SK-N-SH (cell line): ENCODE measurements around the gene SMIM22. TPM values are rescaled to one million over a fixed set of nuclear protein-coding genes. Genes with fewer than 3 reads are reported as not detected.

Experiments
- CTCF ChIA-PET: fragments of 300-600, 350-600 bp; formaldehyde crosslinking; extraction: SDS; loops from one replicate; lab custom pipeline; 2021; lab: Yijun Ruan, JAX
- POLR2A ChIA-PET: fragments of 350-600 bp; sonication (Branson Sonifier 250); formaldehyde crosslinking; extraction: SDS; loops from one replicate; lab custom pipeline; 2020; ENCODE audit warnings: antibody characterized with exemption, inconsistent platforms; lab: Yijun Ruan, JAX
- DNase-seq: peaks from one replicate; pipeline ENCODE4 v3.0.0; 2012
- H2AFZ ChIP-seq: fragments of 200-600 bp; sonication (generic); 2 replicates; pipeline ENCODE4 v1.8.1; 2016; ENCODE audit warnings: antibody characterized with exemption, mild to moderate bottlenecking, low read depth
- H3F3A ChIP-seq: fragments of 200-600 bp; sonication (generic); replicated peaks from 2 replicates; pipeline ENCODE3; 2016; ENCODE audit warnings: antibody characterized with exemption, mild to moderate bottlenecking; ENCODE audit not compliant: insufficient read depth
- H3K27ac ChIP-seq, 2 experiments: fragments of 200-500 bp in 1 of 2; fragments of 200-600 bp in 1 of 2; sonication (Bioruptor generic) in 1 of 2; sonication (generic), shearing (Covaris generic) in 1 of 2; 2 replicates each; pipeline versions ENCODE4 v1.5.1 to v1.6.1; 2014 to 2016; ENCODE audit warnings: low read depth in 2 of 2, inconsistent platforms in 1 of 2, low read length in 1 of 2, mild to moderate bottlenecking in 1 of 2, mixed read lengths in 1 of 2
- H3K27me3 ChIP-seq: fragments of 200-600 bp; sonication (generic), shearing (Covaris generic); 2 replicates; pipeline ENCODE4 v1.6.1; 2016; ENCODE audit warnings: mixed run types; ENCODE audit not compliant: insufficient read depth
- H3K36me3 ChIP-seq, 2 experiments: fragments of 200-500 bp in 1 of 2; fragments of 200-600 bp in 1 of 2; sonication (Bioruptor generic) in 1 of 2; sonication (generic) in 1 of 2; replicated peaks in 1 of 2; 2 replicates each; pipeline versions ENCODE3 to v1.5.1; 2014 to 2016; ENCODE audit warnings: low read length in 1 of 2, mild to moderate bottlenecking in 1 of 2; ENCODE audit not compliant: insufficient read depth in 2 of 2, control insufficient read depth in 1 of 2
- H3K4me1 ChIP-seq, 2 experiments: fragments of 200-500 bp in 1 of 2; fragments of 200-600 bp in 1 of 2; sonication (Bioruptor generic) in 1 of 2; sonication (generic), shearing (Covaris generic) in 1 of 2; 2 replicates each; pipeline versions ENCODE4 v1.5.1 to v1.6.1; 2014 to 2016; ENCODE audit warnings: low read depth in 1 of 2, low read length in 1 of 2, mixed run types in 1 of 2; ENCODE audit not compliant: insufficient read depth in 2 of 2, control insufficient read depth in 1 of 2
- H3K4me2 ChIP-seq: fragments of 200-600 bp; sonication (generic), shearing (Covaris generic); 2 replicates; pipeline ENCODE4 v1.6.1; 2017; ENCODE audit warnings: mixed run types
- H3K4me3 ChIP-seq, 2 experiments: fragments of 200-500 bp in 1 of 2; fragments of 200-600 bp in 1 of 2; sonication (Bioruptor generic) in 1 of 2; sonication (generic), shearing (Covaris generic) in 1 of 2; 2 replicates each; pipeline versions ENCODE4 v1.5.1 to v1.8.1; 2014 to 2016; ENCODE audit warnings: low read depth in 2 of 2, inconsistent platforms in 1 of 2, low read length in 1 of 2, mild to moderate bottlenecking in 1 of 2, mixed read lengths in 1 of 2, moderate library complexity in 1 of 2
- H3K79me2 ChIP-seq: fragments of 200-600 bp; sonication (generic); 2 replicates; pipeline ENCODE4 v1.8.1; 2017; ENCODE audit warnings: mild to moderate bottlenecking; ENCODE audit not compliant: insufficient read depth
- H3K9ac ChIP-seq: fragments of 200-600 bp; sonication (generic); 2 replicates; pipeline ENCODE4 v1.6.1; 2017; ENCODE audit warnings: mixed run types
- H3K9me2 ChIP-seq: fragments of 200-600 bp; sonication (generic); 2 replicates; pipeline ENCODE4 v1.6.1; 2017; ENCODE audit warnings: mixed run types
- H3K9me3 ChIP-seq: fragments of 200-600 bp; sonication (generic); 2 replicates; pipeline ENCODE4 v1.6.1; 2017; ENCODE audit warnings: mixed run types, mild to moderate bottlenecking, moderate library complexity
- H4K20me1 ChIP-seq: fragments of 200-600 bp; sonication (generic); 2 replicates; pipeline ENCODE4 v1.6.1; 2017; ENCODE audit warnings: mild to moderate bottlenecking, mixed run types; ENCODE audit not compliant: insufficient read depth
- CHD2 ChIP-seq: fragments of 150-350 bp; IDR thresholded peaks from 2 replicates; pipeline ENCODE4 v1.6.1; 2018; ENCODE audit warnings: low read length; ENCODE audit not compliant: partially characterized antibody
- CTCF ChIP-seq: fragments of 200-600 bp; sonication (generic); IDR thresholded peaks from 2 replicates; pipeline ENCODE4 v1.6.1; 2017; ENCODE audit warnings: antibody characterized with exemption, mild to moderate bottlenecking, moderate library complexity
- ELF1 ChIP-seq: IDR thresholded peaks from 2 replicates; pipeline ENCODE4 v1.4.0; 2012
- EP300 ChIP-seq, 2 experiments: IDR thresholded peaks; 2 replicates each; pipeline versions ENCODE4 v1.4.0 to v1.6.1; 2012; ENCODE audit warnings: borderline replicate concordance in 1 of 2, low read depth in 1 of 2, low read length in 1 of 2
- FOSL2 ChIP-seq: IDR thresholded peaks from 2 replicates; pipeline ENCODE4 v1.4.0; 2012; ENCODE audit warnings: low read depth, mild to moderate bottlenecking, moderate library complexity, borderline replicate concordance
- FOXJ3 ChIP-seq: sonication (generic); formaldehyde crosslinking; IDR thresholded peaks from 2 replicates; pipeline ENCODE4 v1.5.1; 2020; ENCODE audit warnings: mild to moderate bottlenecking, missing genetic modification reagents
- GATA2 ChIP-seq: sonication (generic); formaldehyde crosslinking; IDR thresholded peaks from 2 replicates; pipeline ENCODE4 v1.5.0; 2020; ENCODE audit warnings: mild to moderate bottlenecking, missing genetic modification reagents
- IRF3 ChIP-seq: fragments of 150-350 bp; IDR thresholded peaks from 2 replicates; pipeline ENCODE4 v1.6.1; 2016; ENCODE audit warnings: mild to moderate bottlenecking, low read depth, low read length
- MAX ChIP-seq: IDR thresholded peaks from 2 replicates; pipeline ENCODE4 v1.4.0; 2012; ENCODE audit warnings: low read depth
- MEF2A ChIP-seq: IDR thresholded peaks from 2 replicates; pipeline ENCODE4 v1.4.0; 2012; ENCODE audit warnings: low read depth, borderline replicate concordance
- NFIC ChIP-seq: IDR thresholded peaks from 2 replicates; pipeline ENCODE4 v1.4.0; 2012; ENCODE audit warnings: borderline replicate concordance
- RAD21 ChIP-seq: IDR thresholded peaks from 2 replicates; pipeline ENCODE4 v1.6.1; 2012; ENCODE audit warnings: mild to moderate bottlenecking, low read length
- RFX5 ChIP-seq: IDR thresholded peaks from 2 replicates; pipeline ENCODE4 v1.6.1; 2012; ENCODE audit warnings: mild to moderate bottlenecking, improper control_type of control experiment, low read length
- RXRA ChIP-seq: IDR thresholded peaks from 2 replicates; pipeline ENCODE4 v1.4.0; 2012; ENCODE audit warnings: low read depth, mild to moderate bottlenecking, borderline replicate concordance
- SMC3 ChIP-seq: IDR thresholded peaks from 2 replicates; pipeline ENCODE4 v1.6.1; 2012; ENCODE audit warnings: low read depth, low read length, improper control_type of control experiment
- USF1 ChIP-seq: IDR thresholded peaks from 2 replicates; pipeline ENCODE4 v1.4.0; 2012; ENCODE audit warnings: low read depth, borderline replicate concordance
- ZBTB33 ChIP-seq: IDR thresholded peaks from 2 replicates; pipeline ENCODE4 v1.4.0; 2012; ENCODE audit warnings: low read depth, borderline replicate concordance
- WGBS: methylation state at CpG from one replicate; pipeline ENCODE4 v1.1.6; 2017; ENCODE audit warnings: low lambda C conversion rate; 5-methylcytosine and 5-hydroxymethylcytosine counted together
- polyA plus RNA-seq, 3 experiments: library from polyadenylated mRNA; depleted of rRNA; stranded (reverse); fragments of >200 nt; gene quantifications; 2 replicates each; pipeline ENCODE4 v1.2.3, GENCODE V29; 2012

Gene SMIM22
- polyA plus RNA-seq, 1 of the 3 experiments (the other 2 are of a cell fraction): not detected

- WGBS: 100% methylated on average over 3 of the region's 3 CpGs
- POLR2A ChIA-PET: no interaction called here
- no peaks in the 10 kb centered on the region for H3K4me1 ChIP-seq
- H3K4me3 ChIP-seq: no peak overlapping the region
- H3K9me3 ChIP-seq: no peaks in the 10 kb centered on the region
- H3K27ac ChIP-seq: no peak overlapping the region
- H3K79me2 ChIP-seq: no peaks in the 10 kb centered on the region
- no peak overlapping the region for H2AFZ ChIP-seq
- no peak for TF ChIP-seq CTCF
- no peak for TF ChIP-seq EP300 (IDR thresholded peaks at IDR 0.05; ENCODE audit: borderline replicate concordance in 1 of 2, low read depth in 1 of 2, low read length in 1 of 2)
- TF ChIP-seq USF1: no peak
- TF ChIP-seq FOSL2: no peak
- no peak for TF ChIP-seq MEF2A
- no peak for TF ChIP-seq ZBTB33
- no peak for TF ChIP-seq RXRA
- TF ChIP-seq GATA2: no peak
- TF ChIP-seq ELF1: no peak
- no peak for TF ChIP-seq NFIC
- TF ChIP-seq MAX: no peak
- TF ChIP-seq CHD2: no peak
- TF ChIP-seq RAD21: no peak
- no peak for TF ChIP-seq FOXJ3 (CRISPR knock-in tag)
- TF ChIP-seq RFX5: no peak
- no peak for TF ChIP-seq SMC3
- TF ChIP-seq IRF3: no peak
- no peaks in the 10 kb centered on the region for H3K9me2 ChIP-seq
- no peaks in the 10 kb centered on the region for H3K27me3 ChIP-seq
- peaks cover 11% of the 10 kb centered on the region for H3F3A ChIP-seq
- H4K20me1 ChIP-seq: no peaks in the 10 kb centered on the region
- H3K9ac ChIP-seq: no peak overlapping the region
- H3K4me2 ChIP-seq: no peak overlapping the region
- CTCF ChIA-PET: interaction anchor here (2.4 kb wide), 1 partner anchor 15 kb away, joined by 6 read pairs; no protein-coding TSS in a partner anchor
- no peak for DNase-seq
- H3K36me3 ChIP-seq: peaks cover 32 to 40% of the 10 kb centered on the region in 2 experiments
Measured at GRCh38 chr16:4811242-4811641, 16.1 kb downstream of the SMIM22 start.
